Keratinocyte (primary cell): ENCODE measurements around the gene THAP9.

ENCODE experiments used
- EZH2 ChIP-seq: IDR thresholded peaks from one replicate; pipeline ENCODE4 v1.6.1; 2012; ENCODE audit warnings: inconsistent platforms, mild to moderate bottlenecking, low read length, moderate library complexity
- TF ChIP-seq, protein P1 (sequence below), 3 experiments: IDR thresholded peaks in 1 of 3; conservative IDR thresholded peaks in 1 of 3; optimal IDR thresholded peaks in 1 of 3; 2 replicates in 2 of 3; 3 replicates in 1 of 3; pipeline versions ENCODE3 to v1.5.1; 2011; ENCODE audit warnings: low read length in 3 of 3, mild to moderate bottlenecking in 3 of 3, moderate library complexity in 2 of 3, control low read depth in 1 of 3, inconsistent platforms in 1 of 3; ENCODE audit not compliant: insufficient read depth in 2 of 3; ENCODE audit errors: extremely low read depth in 1 of 3

DNA sequence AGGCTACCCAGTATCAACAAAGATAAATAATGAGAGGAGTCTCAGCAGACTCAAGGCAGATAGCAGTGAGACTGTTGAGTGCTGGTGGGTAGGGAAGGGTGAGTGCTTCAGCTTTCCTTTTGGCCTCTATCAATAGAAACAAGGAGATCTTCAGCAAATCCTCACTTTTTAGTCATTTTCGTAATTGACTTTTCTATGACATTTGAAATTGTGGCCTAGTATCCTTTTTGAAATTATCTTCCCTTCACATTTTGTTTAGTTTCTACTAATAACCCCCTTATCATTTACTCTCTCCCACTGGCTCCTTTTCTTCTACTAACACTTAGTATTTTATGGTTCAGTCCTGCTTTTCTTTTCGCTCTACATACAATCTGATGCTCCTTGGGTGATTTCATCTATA is 65.2 kb downstream of the THAP9 start:
- TF ChIP-seq, protein P1, sequence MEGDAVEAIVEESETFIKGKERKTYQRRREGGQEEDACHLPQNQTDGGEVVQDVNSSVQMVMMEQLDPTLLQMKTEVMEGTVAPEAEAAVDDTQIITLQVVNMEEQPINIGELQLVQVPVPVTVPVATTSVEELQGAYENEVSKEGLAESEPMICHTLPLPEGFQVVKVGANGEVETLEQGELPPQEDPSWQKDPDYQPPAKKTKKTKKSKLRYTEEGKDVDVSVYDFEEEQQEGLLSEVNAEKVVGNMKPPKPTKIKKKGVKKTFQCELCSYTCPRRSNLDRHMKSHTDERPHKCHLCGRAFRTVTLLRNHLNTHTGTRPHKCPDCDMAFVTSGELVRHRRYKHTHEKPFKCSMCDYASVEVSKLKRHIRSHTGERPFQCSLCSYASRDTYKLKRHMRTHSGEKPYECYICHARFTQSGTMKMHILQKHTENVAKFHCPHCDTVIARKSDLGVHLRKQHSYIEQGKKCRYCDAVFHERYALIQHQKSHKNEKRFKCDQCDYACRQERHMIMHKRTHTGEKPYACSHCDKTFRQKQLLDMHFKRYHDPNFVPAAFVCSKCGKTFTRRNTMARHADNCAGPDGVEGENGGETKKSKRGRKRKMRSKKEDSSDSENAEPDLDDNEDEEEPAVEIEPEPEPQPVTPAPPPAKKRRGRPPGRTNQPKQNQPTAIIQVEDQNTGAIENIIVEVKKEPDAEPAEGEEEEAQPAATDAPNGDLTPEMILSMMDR (optimal IDR thresholded peaks at IDR 0.05 in 1 of 3, IDR thresholded peaks at IDR 0.05 in 1 of 3, conservative IDR thresholded peaks at IDR 0.05 in 1 of 3; ENCODE audit: extremely low read depth in 1 of 3, insufficient read depth in 2 of 3, low read length in 3 of 3): no peak
- TF ChIP-seq EZH2: no peak
